ENCODE results near the gene LIPA.

DNA sequence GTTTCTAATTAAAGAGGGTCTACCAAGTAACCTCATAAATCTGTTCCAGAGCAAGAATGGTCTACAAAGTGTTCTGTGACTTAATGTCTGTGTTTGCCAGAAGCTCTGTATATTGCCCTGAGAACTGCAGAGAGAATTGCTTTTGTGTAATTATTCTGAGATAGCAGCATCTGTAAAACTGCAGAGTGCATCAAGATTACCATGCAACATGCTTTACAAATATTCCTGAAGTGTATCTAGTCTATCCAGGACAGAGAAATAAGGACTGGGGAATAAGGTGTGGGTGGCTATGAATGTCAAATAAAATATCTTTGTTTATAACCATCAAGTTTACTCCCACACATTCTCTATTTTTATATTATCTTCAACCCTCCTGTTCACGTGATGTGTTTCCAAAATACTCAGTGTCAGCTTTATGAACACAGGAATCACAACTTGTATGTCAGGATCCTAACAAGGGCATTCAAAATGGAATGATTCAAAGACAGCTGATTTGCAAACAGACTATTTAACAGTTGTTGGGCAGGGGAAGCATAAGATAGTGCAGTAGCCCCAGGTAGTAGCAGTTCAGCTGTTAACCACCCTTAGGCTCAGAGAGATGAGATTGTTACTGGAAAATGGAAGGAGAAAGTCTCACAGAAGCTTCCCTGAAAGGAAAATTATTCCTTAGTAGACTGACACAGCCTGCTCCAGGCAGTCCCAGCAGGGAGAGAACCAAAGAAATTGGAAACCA lies 15.3 kb upstream of the LIPA start:
- TF ChIP-seq, protein P1, sequence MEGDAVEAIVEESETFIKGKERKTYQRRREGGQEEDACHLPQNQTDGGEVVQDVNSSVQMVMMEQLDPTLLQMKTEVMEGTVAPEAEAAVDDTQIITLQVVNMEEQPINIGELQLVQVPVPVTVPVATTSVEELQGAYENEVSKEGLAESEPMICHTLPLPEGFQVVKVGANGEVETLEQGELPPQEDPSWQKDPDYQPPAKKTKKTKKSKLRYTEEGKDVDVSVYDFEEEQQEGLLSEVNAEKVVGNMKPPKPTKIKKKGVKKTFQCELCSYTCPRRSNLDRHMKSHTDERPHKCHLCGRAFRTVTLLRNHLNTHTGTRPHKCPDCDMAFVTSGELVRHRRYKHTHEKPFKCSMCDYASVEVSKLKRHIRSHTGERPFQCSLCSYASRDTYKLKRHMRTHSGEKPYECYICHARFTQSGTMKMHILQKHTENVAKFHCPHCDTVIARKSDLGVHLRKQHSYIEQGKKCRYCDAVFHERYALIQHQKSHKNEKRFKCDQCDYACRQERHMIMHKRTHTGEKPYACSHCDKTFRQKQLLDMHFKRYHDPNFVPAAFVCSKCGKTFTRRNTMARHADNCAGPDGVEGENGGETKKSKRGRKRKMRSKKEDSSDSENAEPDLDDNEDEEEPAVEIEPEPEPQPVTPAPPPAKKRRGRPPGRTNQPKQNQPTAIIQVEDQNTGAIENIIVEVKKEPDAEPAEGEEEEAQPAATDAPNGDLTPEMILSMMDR (IDR thresholded peaks at IDR 0.05; ENCODE audit: low read depth, low read length, missing input control) = no peak
- no peak for TF ChIP-seq GABPA (IDR thresholded peaks at IDR 0.05 in 1 of 2, conservative IDR thresholded peaks at IDR 0.05 in 1 of 2)
